AG04449 (cell line): ENCODE data around the gene FOSB.

Experiments used
- CTCF ChIA-PET: fragments of 350-600 bp; formaldehyde crosslinking; extraction: SDS; loops from one replicate; lab custom pipeline; 2021; ENCODE audit warnings: antibody characterized with exemption; lab: Yijun Ruan, JAX
- POLR2A ChIA-PET: fragments of 400-600, 350-600 bp; formaldehyde crosslinking; extraction: SDS; loops from one replicate; lab custom pipeline; 2020; ENCODE audit warnings: antibody characterized with exemption, inconsistent platforms; lab: Yijun Ruan, JAX
- DNase-seq: peaks from one replicate; pipeline ENCODE4 v3.0.0-alpha.2; 2010; ENCODE audit warnings: low read depth, low spot score
- H3K4me3 ChIP-seq: 2 replicates; pipeline ENCODE4 v1.5.1; 2011; ENCODE audit warnings: low read depth, mild to moderate bottlenecking, control low read depth, low read length
- TF ChIP-seq, protein P1 (sequence below): IDR thresholded peaks from one replicate; pipeline ENCODE4 v1.5.1; 2011; ENCODE audit warnings: mild to moderate bottlenecking, moderate library complexity, low read length, control low read depth, inconsistent platforms; ENCODE audit not compliant: insufficient read depth; ENCODE audit errors: missing control alignments

The FOSB gene

GRCh38 chr19:45444318-45445041 lies 23.3 kb upstream of the FOSB start:
- TF ChIP-seq, protein P1, sequence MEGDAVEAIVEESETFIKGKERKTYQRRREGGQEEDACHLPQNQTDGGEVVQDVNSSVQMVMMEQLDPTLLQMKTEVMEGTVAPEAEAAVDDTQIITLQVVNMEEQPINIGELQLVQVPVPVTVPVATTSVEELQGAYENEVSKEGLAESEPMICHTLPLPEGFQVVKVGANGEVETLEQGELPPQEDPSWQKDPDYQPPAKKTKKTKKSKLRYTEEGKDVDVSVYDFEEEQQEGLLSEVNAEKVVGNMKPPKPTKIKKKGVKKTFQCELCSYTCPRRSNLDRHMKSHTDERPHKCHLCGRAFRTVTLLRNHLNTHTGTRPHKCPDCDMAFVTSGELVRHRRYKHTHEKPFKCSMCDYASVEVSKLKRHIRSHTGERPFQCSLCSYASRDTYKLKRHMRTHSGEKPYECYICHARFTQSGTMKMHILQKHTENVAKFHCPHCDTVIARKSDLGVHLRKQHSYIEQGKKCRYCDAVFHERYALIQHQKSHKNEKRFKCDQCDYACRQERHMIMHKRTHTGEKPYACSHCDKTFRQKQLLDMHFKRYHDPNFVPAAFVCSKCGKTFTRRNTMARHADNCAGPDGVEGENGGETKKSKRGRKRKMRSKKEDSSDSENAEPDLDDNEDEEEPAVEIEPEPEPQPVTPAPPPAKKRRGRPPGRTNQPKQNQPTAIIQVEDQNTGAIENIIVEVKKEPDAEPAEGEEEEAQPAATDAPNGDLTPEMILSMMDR: no peak
- ChIA-PET CTCF (interaction anchor here (4.2 to 17.3 kb wide), 3 partner anchors 12 to 41 kb away, joined by 29 to 773 read pairs (median 206); partner anchors contain the start of gene FOSB), POLR2A (interaction anchor here (1.0 kb wide), 1 partner anchor 23 kb away, joined by 4 read pairs; the partner anchor contains the start of gene FOSB)
- peak overlapping the region; percentile 40 for H3K4me3 ChIP-seq
- DNase-seq: no peak

GRCh38 chr19:45445139-45445538 lies 22.7 kb upstream of the FOSB start:
- ChIA-PET CTCF (interaction anchor here (0.9 to 17.3 kb wide), 5 partner anchors 11 to 51 kb away, joined by 3 to 773 read pairs (median 29); partner anchors contain the start of genes FOSB and RTN2), POLR2A (interaction anchor here (1.0 kb wide), 1 partner anchor 22 kb away, joined by 4 read pairs; the partner anchor contains the start of gene FOSB)
- TF ChIP-seq, protein P1: no peak
- DNase-seq: no peak
- no peak overlapping the region for H3K4me3 ChIP-seq

DNA sequence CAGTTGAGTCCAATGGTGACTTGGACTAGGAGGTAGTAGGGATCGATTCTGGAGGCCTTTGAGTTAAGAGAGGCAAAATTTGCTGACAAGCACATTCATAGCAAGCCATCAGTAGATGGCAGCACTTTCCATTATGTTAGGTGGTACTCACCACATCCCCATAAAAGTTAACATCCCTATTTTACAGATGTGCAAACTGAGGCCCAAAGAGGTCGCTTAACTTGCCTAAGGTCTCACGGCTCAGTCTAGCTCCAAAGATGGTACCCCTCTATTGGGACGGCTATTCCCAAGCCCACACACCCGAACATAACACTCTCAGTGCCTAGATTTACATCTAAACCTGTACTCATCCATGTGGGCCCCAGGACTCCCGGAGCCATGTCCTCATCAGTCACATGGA lies 21.5 kb upstream of the FOSB start:
- POLR2A ChIA-PET: interaction anchor here (1.3 kb wide), 1 partner anchor 10 kb away, joined by 3 read pairs; no protein-coding TSS in a partner anchor
- CTCF ChIA-PET: interaction anchor here (3.1 to 17.3 kb wide), 4 partner anchors 10 to 39 kb away, joined by 12 to 773 read pairs (median 118); partner anchors contain the start of gene FOSB
- no peak for DNase-seq
- no peak overlapping the region for H3K4me3 ChIP-seq
- TF ChIP-seq, protein P1: peak; percentile 21

GRCh38 chr19:45446944-45447343 lies 20.9 kb upstream of the FOSB start:
- H3K4me3 ChIP-seq: no peak overlapping the region
- POLR2A ChIA-PET: interaction anchor here (1.3 kb wide), 1 partner anchor 9 kb away, joined by 3 read pairs; no protein-coding TSS in a partner anchor
- CTCF ChIA-PET: interaction anchor here (1.8 to 17.3 kb wide), 6 partner anchors 8 to 48 kb away, joined by 5 to 773 read pairs (median 34); partner anchors contain the start of gene FOSB
- TF ChIP-seq, protein P1: no peak
- no peak for DNase-seq

DNA sequence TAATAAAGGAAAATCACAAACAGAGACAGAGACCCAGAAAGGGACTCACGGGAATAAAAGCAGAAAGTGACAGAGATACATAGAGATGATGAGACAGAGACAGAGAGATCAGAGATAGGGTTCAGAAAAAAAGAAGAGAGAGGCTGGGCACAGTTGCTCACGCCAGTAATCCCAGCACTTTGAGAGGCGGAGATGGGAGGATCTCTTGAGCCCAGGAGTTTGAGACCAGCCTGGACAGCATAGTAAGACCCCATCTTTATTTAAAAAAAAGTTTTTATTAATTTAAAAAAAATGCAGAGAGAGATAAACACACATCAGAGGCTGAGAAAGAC lies 19.4 kb upstream of the FOSB start:
- POLR2A ChIA-PET: no interaction called here
- H3K4me3 ChIP-seq: no peak overlapping the region
- DNase-seq: no peak
- TF ChIP-seq, protein P1: no peak
- CTCF ChIA-PET: interaction anchor here (1.0 to 17.3 kb wide), 5 partner anchors 9 to 47 kb away, joined by 3 to 773 read pairs (median 39); partner anchors contain the start of gene FOSB

DNA sequence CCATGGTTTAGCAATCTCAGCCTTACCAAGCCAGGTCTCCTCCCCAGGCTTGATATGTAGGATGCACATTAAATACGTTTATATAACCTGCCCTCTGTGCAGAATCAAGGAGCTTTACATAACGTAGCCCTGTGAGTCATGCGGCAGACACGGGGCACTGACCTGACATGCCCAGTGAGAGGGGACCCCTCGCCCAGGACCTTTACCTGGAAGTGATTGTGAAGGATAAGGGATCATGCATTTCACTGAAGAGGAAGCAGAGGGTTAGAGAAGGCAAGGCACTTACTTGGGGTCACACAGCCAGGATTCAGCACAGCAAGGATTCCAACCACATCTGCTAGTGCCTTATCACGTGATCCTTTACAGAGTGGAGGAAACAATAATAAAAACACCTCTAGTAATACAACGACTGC lies 18.9 kb upstream of the FOSB start:
- DNase-seq: no peak
- CTCF ChIA-PET: interaction anchor here (1.0 to 17.3 kb wide), 5 partner anchors 8 to 36 kb away, joined by 3 to 773 read pairs (median 39); partner anchors contain the start of gene FOSB
- no peak overlapping the region for H3K4me3 ChIP-seq
- TF ChIP-seq, protein P1: no peak
- POLR2A ChIA-PET: no interaction called here
